K562 (cell line): ENCODE results near the gene TEX22. TPM values are rescaled to one million over a fixed set of nuclear protein-coding genes. Genes with fewer than 3 reads are reported as not detected.

ENCODE experiments used
- CSDE1 ChIP-seq, 2 experiments: fragments of 450-650 bp; IDR thresholded peaks; 2 replicates each; pipeline ENCODE4 v1.6.1; 2016; ENCODE audit warnings: mild to moderate bottlenecking in 1 of 2
- ILK ChIP-seq: fragments of 450-650 bp; IDR thresholded peaks from 2 replicates; pipeline ENCODE4 v1.6.1; 2016; ENCODE audit warnings: missing genetic modification characterization, low read depth, mild to moderate bottlenecking, missing compliant biosample characterization, moderate library complexity, borderline replicate concordance
- JUN ChIP-seq, 2 experiments: sonication (generic) in 1 of 2; formaldehyde crosslinking in 1 of 2; IDR thresholded peaks; 2 replicates each; pipeline versions ENCODE4 v1.6.1 to v1.8.0; 2012 to 2022; ENCODE audit warnings: borderline replicate concordance in 2 of 2, mild to moderate bottlenecking in 2 of 2, improper control_type of control experiment in 1 of 2, low read depth in 1 of 2, low read length in 1 of 2, missing genetic modification reagents in 1 of 2
- MAX ChIP-seq: sonication (generic); formaldehyde crosslinking; IDR thresholded peaks from 2 replicates; pipeline ENCODE4 v1.9.0; 2022; ENCODE audit warnings: mild to moderate bottlenecking, missing genetic modification reagents
- MXI1 ChIP-seq: IDR thresholded peaks from 2 replicates; pipeline ENCODE4 v1.6.1; 2011; ENCODE audit warnings: low read depth, mild to moderate bottlenecking, improper control_type of control experiment, low read length
- NFE2 ChIP-seq: IDR thresholded peaks from 2 replicates; pipeline ENCODE4 v1.6.1; 2014; ENCODE audit warnings: antibody characterized with exemption, low read depth
- NR2C2 ChIP-seq, 2 experiments: fragments of 200-800 bp in 1 of 2; sonication (Bioruptor generic) in 1 of 2; sonication (generic) in 1 of 2; formaldehyde crosslinking in 1 of 2; IDR thresholded peaks; 2 replicates each; pipeline versions ENCODE4 v1.6.1 to v1.8.0; 2016 to 2022; ENCODE audit warnings: mild to moderate bottlenecking in 1 of 2, missing compliant biosample characterization in 1 of 2, missing genetic modification characterization in 1 of 2, missing genetic modification reagents in 1 of 2
- PHB ChIP-seq: fragments of 250-450 bp; sonication (Bioruptor Pico); IDR thresholded peaks from 2 replicates; pipeline ENCODE4 v1.5.0; 2021
- PHTF2 ChIP-seq: fragments of 250-450 bp; sonication (Bioruptor Pico); IDR thresholded peaks from 2 replicates; pipeline ENCODE4 v1.5.0; 2021; ENCODE audit warnings: mild to moderate bottlenecking
- RFX5 ChIP-seq: IDR thresholded peaks from 2 replicates; pipeline ENCODE4 v1.6.1; 2011; ENCODE audit warnings: low read depth, mild to moderate bottlenecking, improper control_type of control experiment, low read length
- RUNX1 ChIP-seq: sonication (generic); IDR thresholded peaks from 2 replicates; pipeline ENCODE4 v1.6.1; 2016; ENCODE audit warnings: antibody characterized with exemption, low read depth
- STAG1 ChIP-seq: sonication (generic); formaldehyde crosslinking; IDR thresholded peaks from 2 replicates; pipeline ENCODE4 v1.5.0; 2020; ENCODE audit warnings: missing genetic modification reagents, borderline replicate concordance
- ZBTB49 ChIP-seq: sonication (generic); formaldehyde crosslinking; IDR thresholded peaks from 2 replicates; pipeline ENCODE4 v1.8.0; 2022; ENCODE audit warnings: missing genetic modification reagents, mild to moderate bottlenecking, borderline replicate concordance
- ZNF124 ChIP-seq: sonication (generic); formaldehyde crosslinking; IDR thresholded peaks from 2 replicates; pipeline ENCODE4 v1.8.1; 2022; ENCODE audit warnings: missing genetic modification reagents
- ZNF318 ChIP-seq, 2 experiments: fragments of 450-650 bp; IDR thresholded peaks; 2 replicates each; pipeline ENCODE4 v1.6.1; 2016; ENCODE audit warnings: mild to moderate bottlenecking in 2 of 2, borderline replicate concordance in 1 of 2, low read depth in 1 of 2, moderate library complexity in 1 of 2
- polyA plus RNA-seq, 8 experiments: library from polyadenylated mRNA; depleted of rRNA in 4 of 8; stranded (reverse) in 5 of 8; unstranded in 3 of 8; fragments of >200 nt; fragmentation: Nextera tagmentation in 2 of 8; fragmentation: Illumina TruSeq in 1 of 8; extraction: Ambion mirVana in 2 of 8; extraction: Trizol in 1 of 8; gene quantifications; 2 replicates each; pipeline versions ENCODE4 v1.2.1 to v1.2.3, GENCODE V29; 2011 to 2014; ENCODE audit warnings: inconsistent platforms in 1 of 8, missing spikeins in 1 of 8
- total RNA-seq, 7 experiments: library from RNA; depleted of rRNA in 6 of 7; stranded (reverse); fragments of >200 nt in 6 of 7; fragmentation: Illumina TruSeq in 2 of 7; extraction: Trizol in 2 of 7; gene quantifications; 2 replicates each; pipeline versions ENCODE4 v1.2.1 to v1.2.3, GENCODE V29; 2011 to 2021; ENCODE audit warnings: low replicate concordance in 1 of 7

TEX22 gene
- total and polyA plus RNA-seq, 9 of the 15 experiments (the other 6 are each of a cell fraction or from before 2014, with no cell fraction given), result 0.04 to 1.7 (median 0.23) TPM; not detected in 2

GRCh38 chr14:105351920-105352851 is 46.2 kb upstream of the TEX22 start (continued):
- no peak for TF ChIP-seq ZBTB49 (CRISPR knock-in tag)
- TF ChIP-seq ILK (tag), result no peak
- TF ChIP-seq NFE2, result 0 out of 2 replicates have a peak, but pooled peaks have one; percentile 31
- TF ChIP-seq MXI1, result no peak
- no peak for TF ChIP-seq ZNF124 (CRISPR knock-in tag)
- TF ChIP-seq PHB, result no peak
- TF ChIP-seq CSDE1 (IDR thresholded peaks at IDR 0.05), result no peak
- TF ChIP-seq RUNX1, result no peak
- TF ChIP-seq RFX5, result no peak
- no peak for TF ChIP-seq PHTF2 (CRISPR knock-in tag)
- TF ChIP-seq JUN (IDR thresholded peaks at IDR 0.05; ENCODE audit: borderline replicate concordance, low read depth, low read length), result 0 out of 2 replicates have a peak, but pooled peaks have one; percentile 8
- TF ChIP-seq JUN (CRISPR knock-in tag; IDR thresholded peaks at IDR 0.05; ENCODE audit: borderline replicate concordance), result no peak
- peak; percentile 74; the same call in 1 of the 2 replicates for TF ChIP-seq STAG1 (CRISPR knock-in tag)
- no peak for TF ChIP-seq MAX (CRISPR knock-in tag)
- TF ChIP-seq NR2C2 (CRISPR knock-in tag; IDR thresholded peaks at IDR 0.05), result no peak
- TF ChIP-seq NR2C2 (tag; IDR thresholded peaks at IDR 0.05), result no peak
- no peak for TF ChIP-seq ZNF318 (IDR thresholded peaks at IDR 0.05; ENCODE audit: borderline replicate concordance in 1 of 2, low read depth in 1 of 2)
